IMR-90 (cell line): Measurements from ENCODE around the gene SH2B2. TPM values are rescaled to one million over a fixed set of nuclear protein-coding genes. Genes with fewer than 3 reads are reported as not detected.

ENCODE experiments used
- ATAC-seq: fragments of 200-7000 bp; cut with Tn5 transposase; 2 replicates; pipeline ENCODE4 v1.9.1; 2020; ENCODE audit warnings: low read depth, mild to moderate bottlenecking, moderate library complexity
- BruUV-seq: library from RNA; stranded (reverse); fragments of 400-500 nt; replicated peaks from 2 replicates; lab custom pipeline; 2021; lab: Mats Ljungman, UMichigan
- CTCF ChIA-PET: fragments of 300-600 bp; formaldehyde crosslinking; extraction: SDS; loops from one replicate; lab custom pipeline; 2021; ENCODE audit warnings: antibody characterized with exemption; lab: Yijun Ruan, JAX
- POLR2A ChIA-PET: fragments of 300-600 bp; sonication (Branson Sonifier 250); formaldehyde crosslinking; loops from one replicate; lab custom pipeline; 2022; ENCODE audit warnings: antibody characterized with exemption; ENCODE audit not compliant: unreplicated experiment; lab: Charles Lee
- DNase-seq: peaks from one replicate; pipeline ENCODE4 v3.0.0; 2013
- H2AFZ ChIP-seq: replicated peaks from 2 replicates; pipeline ENCODE3; 2013; ENCODE audit warnings: low read length, mild to moderate bottlenecking; ENCODE audit not compliant: poor library complexity
- H2AK5ac ChIP-seq: 2 replicates; pipeline ENCODE4 v1.6.1; 2013; ENCODE audit warnings: low read depth, low read length, inconsistent platforms
- H2AK9ac ChIP-seq: replicated peaks from 2 replicates; pipeline ENCODE3; 2013; ENCODE audit warnings: mild to moderate bottlenecking, low read depth, low read length, moderate library complexity; ENCODE audit not compliant: poor library complexity
- H2BK120ac ChIP-seq: 2 replicates; pipeline ENCODE4 v1.6.1; 2013; ENCODE audit warnings: low read depth, low read length, inconsistent platforms
- H2BK15ac ChIP-seq: 3 replicates; pipeline ENCODE4 v1.6.1; 2013; ENCODE audit warnings: low read depth, low read length, inconsistent platforms
- H2BK20ac ChIP-seq: 2 replicates; pipeline ENCODE4 v1.6.1; 2013; ENCODE audit warnings: low read depth, mild to moderate bottlenecking, inconsistent platforms, low read length, moderate library complexity
- H2BK5ac ChIP-seq: 2 replicates; pipeline ENCODE4 v1.6.1; 2013; ENCODE audit warnings: mild to moderate bottlenecking, low read depth, low read length, inconsistent platforms; ENCODE audit not compliant: poor library complexity, severe bottlenecking
- H3K14ac ChIP-seq: replicated peaks from 2 replicates; pipeline ENCODE4 v1.6.1; 2013; ENCODE audit warnings: low read depth, low read length, inconsistent platforms
- H3K18ac ChIP-seq: 2 replicates; pipeline ENCODE4 v1.6.1; 2013; ENCODE audit warnings: low read depth, low read length, control low read depth
- H3K23ac ChIP-seq: 2 replicates; pipeline ENCODE4 v1.6.1; 2013; ENCODE audit warnings: low read depth, low read length, inconsistent platforms
- H3K27ac ChIP-seq: 2 replicates; pipeline ENCODE4 v1.5.1; 2013; ENCODE audit warnings: mild to moderate bottlenecking, control low read depth, low read length; ENCODE audit not compliant: insufficient read depth
- H3K27me3 ChIP-seq: 2 replicates; pipeline ENCODE4 v1.6.1; 2013; ENCODE audit warnings: low read length; ENCODE audit not compliant: control insufficient read depth, insufficient read depth
- H3K36me3 ChIP-seq: 2 replicates; pipeline ENCODE4 v1.6.1; 2013; ENCODE audit warnings: low read length, mixed read lengths; ENCODE audit not compliant: control insufficient read depth, insufficient read depth
- H3K4ac ChIP-seq: 2 replicates; pipeline ENCODE4 v1.6.1; 2013; ENCODE audit warnings: low read depth, low read length, inconsistent platforms
- H3K4me1 ChIP-seq: 2 replicates; pipeline ENCODE4 v1.6.1; 2013; ENCODE audit warnings: low read length, mixed read lengths; ENCODE audit not compliant: control insufficient read depth, insufficient read depth
- H3K4me2 ChIP-seq: 2 replicates; pipeline ENCODE4 v1.6.1; 2013; ENCODE audit warnings: low read depth, mild to moderate bottlenecking, control low read depth, low read length, moderate library complexity
- H3K4me3 ChIP-seq: 2 replicates; pipeline ENCODE4 v1.5.1; 2013; ENCODE audit warnings: low read depth, mild to moderate bottlenecking, control low read depth, low read length, moderate library complexity; ENCODE audit not compliant: insufficient read depth
- H3K56ac ChIP-seq: 2 replicates; pipeline ENCODE4 v1.6.1; 2013; ENCODE audit warnings: low read length, inconsistent platforms; ENCODE audit not compliant: insufficient read depth; ENCODE audit errors: extremely low read depth
- H3K79me1 ChIP-seq, 2 experiments: 2 replicates each; pipeline ENCODE4 v1.6.1; 2013; ENCODE audit warnings: low read length in 2 of 2, inconsistent platforms in 1 of 2, low read depth in 1 of 2
- H3K9ac ChIP-seq: 2 replicates; pipeline ENCODE4 v1.6.1; 2013; ENCODE audit warnings: low read depth, low read length, control low read depth
- H3K9me1 ChIP-seq: 2 replicates; pipeline ENCODE4 v1.6.1; 2013; ENCODE audit warnings: low read length, inconsistent platforms; ENCODE audit not compliant: insufficient read depth
- H3K9me3 ChIP-seq: 2 replicates; pipeline ENCODE4 v1.6.1; 2013; ENCODE audit warnings: low read length; ENCODE audit not compliant: control insufficient read depth, insufficient read depth
- H4K20me1 ChIP-seq: 2 replicates; pipeline ENCODE4 v1.6.1; 2013; ENCODE audit warnings: low read length, inconsistent platforms; ENCODE audit not compliant: insufficient read depth
- H4K5ac ChIP-seq: 2 replicates; pipeline ENCODE4 v1.6.1; 2013; ENCODE audit warnings: mild to moderate bottlenecking, low read depth, low read length, control low read depth
- H4K8ac ChIP-seq, 2 experiments: 2 replicates each; pipeline ENCODE4 v1.6.1; 2013; ENCODE audit warnings: low read depth in 2 of 2, low read length in 2 of 2, control low read depth in 1 of 2, inconsistent platforms in 1 of 2
- H4K91ac ChIP-seq: 2 replicates; pipeline ENCODE4 v1.6.1; 2013; ENCODE audit warnings: low read depth, low read length, inconsistent platforms; ENCODE audit not compliant: insufficient read depth
- BHLHE40 ChIP-seq: fragments of 150-350 bp; IDR thresholded peaks from 2 replicates; pipeline ENCODE4 v1.6.1; 2016; ENCODE audit warnings: mild to moderate bottlenecking, low read depth, low read length
- CHD1 ChIP-seq: IDR thresholded peaks from 2 replicates; pipeline ENCODE4 v1.6.1; 2012; ENCODE audit warnings: low read depth, low read length, improper control_type of control experiment
- MAFK ChIP-seq: IDR thresholded peaks from 2 replicates; pipeline ENCODE4 v1.6.1; 2012; ENCODE audit warnings: low read depth, low read length, improper control_type of control experiment
- MXI1 ChIP-seq: IDR thresholded peaks from 2 replicates; pipeline ENCODE4 v1.6.1; 2012; ENCODE audit warnings: low read depth, mild to moderate bottlenecking, low read length, moderate library complexity, borderline replicate concordance
- NFE2L2 ChIP-seq: fragments of 150-350 bp; IDR thresholded peaks from 2 replicates; pipeline ENCODE4 v1.6.1; 2016; ENCODE audit warnings: low read depth, mild to moderate bottlenecking, low read length
- POLR2A ChIP-seq: IDR thresholded peaks from 2 replicates; pipeline ENCODE4 v1.6.1; 2012; ENCODE audit warnings: mild to moderate bottlenecking, low read depth, low read length
- RCOR1 ChIP-seq: IDR thresholded peaks from 2 replicates; pipeline ENCODE4 v1.6.1; 2012; ENCODE audit warnings: mild to moderate bottlenecking, low read length, improper control_type of control experiment; ENCODE audit not compliant: insufficient replicate concordance
- RFX5 ChIP-seq: IDR thresholded peaks from 2 replicates; pipeline ENCODE4 v1.8.0; 2012; ENCODE audit warnings: low read depth, mild to moderate bottlenecking, low read length, moderate library complexity
- SMC3 ChIP-seq: fragments of 150-350 bp; IDR thresholded peaks from 2 replicates; pipeline ENCODE4 v1.6.1; 2016; ENCODE audit warnings: low read depth, mild to moderate bottlenecking, antibody characterized with exemption, low read length, moderate library complexity
- USF2 ChIP-seq: fragments of 150-350 bp; IDR thresholded peaks from 2 replicates; pipeline ENCODE4 v1.6.1; 2017; ENCODE audit warnings: mild to moderate bottlenecking, antibody characterized with exemption, low read length, low read depth
- WGBS, 2 experiments: methylation state at CpG; one replicate each; pipeline versions ENCODE4 v1.1.5 to v1.1.7; 2013; ENCODE audit warnings: missing lambda C conversion rate in 2 of 2; ENCODE audit not compliant: insufficient read length in 1 of 2; ENCODE audit errors: extremely low coverage in 2 of 2; 5-methylcytosine and 5-hydroxymethylcytosine counted together
- dilution Hi-C: fragments of 300-500 bp; cut with HindIII; formaldehyde crosslinking; loops from one replicate; pipeline ENCODE4 v1.14.3; 2018; ENCODE audit warnings: low sequenced_read_pairs; ENCODE audit not compliant: unreplicated experiment
- in situ Hi-C: fragments of 300-500 bp; cut with MboI; formaldehyde crosslinking; loops from 3 replicates; pipeline ENCODE4 v1.14.3; 2019; ENCODE audit warnings: low sequenced_read_pairs, inconsistent platforms, mixed read lengths
- intact Hi-C: fragments of 100-400 bp; cut with micrococcal nuclease; formaldehyde crosslinking; loops from 2 replicates; pipeline ENCODE4 v1.10.0; 2022
- polyA plus RNA-seq, 3 experiments: library from polyadenylated mRNA; depleted of rRNA; stranded (reverse); fragments of >200 nt; gene quantifications; 2 replicates each; pipeline ENCODE4 v1.2.3, GENCODE V29; 2012; ENCODE audit warnings: low replicate concordance in 1 of 3
- total RNA-seq: library from RNA; depleted of rRNA; stranded (reverse); fragments of >200 nt; gene quantifications from 2 replicates; pipeline ENCODE4 v1.2.3, GENCODE V29; 2012

SH2B2 gene
- total and polyA plus RNA-seq, 2 of the 4 experiments (the other 2 are of a cell fraction): 0.36 to 0.99 TPM

- ChIA-PET CTCF (interaction anchor here (0.6 kb wide), 1 partner anchor 25 kb away, joined by 3 read pairs; no protein-coding TSS in a partner anchor), POLR2A (no interaction called here)
- dilution Hi-C loops (no loop called here), in situ Hi-C loops (loop anchor here (10.0 kb wide), 3 partner anchors 425 to 635 kb away; partner anchors contain the start of gene CUX1), intact Hi-C loops (no loop called here)
- Histone ChIP-seq H4K8ac (no peak overlapping the region), H3K56ac (no peak overlapping the region), H2BK5ac (no peak overlapping the region), H3K4me1 (peaks cover 2% of the 10 kb centered on the region; the same call in 1 of the 2 replicates), H3K27ac (no peak overlapping the region), H4K20me1 (no peaks in the 10 kb centered on the region; the same call in 1 of the 2 replicates), H3K4me3 (no peak overlapping the region), H3K23ac (no peak overlapping the region), H2BK20ac (no peak overlapping the region), H2AFZ (no peak overlapping the region), H2AK5ac (no peak overlapping the region), H2BK120ac (no peak overlapping the region), H4K91ac (no peak overlapping the region), H3K14ac (no peak overlapping the region), H3K79me1 (peaks cover 0 to 6% of the 10 kb centered on the region in 2 experiments; a peak in 2 of 4 replicates), H3K18ac (no peak overlapping the region), H3K9me3 (no peaks in the 10 kb centered on the region), H3K4me2 (no peak overlapping the region), H2BK15ac (no peak overlapping the region), H3K9ac (no peak overlapping the region), H3K36me3 (peaks cover 18% of the 10 kb centered on the region), H3K4ac (no peak overlapping the region), H3K9me1 (0 out of 2 replicates have a peak, but pooled peaks cover 4% of the 10 kb centered on the region), H3K27me3 (no peaks in the 10 kb centered on the region), H2AK9ac (no peak overlapping the region), H4K5ac (no peak overlapping the region)
- ATAC-seq (no peak), DNase-seq (no peak)
- BruUV-seq: no TSS peak
- TF ChIP-seq RFX5 (no peak), SMC3 (no peak), MXI1 (no peak), RCOR1 (no peak), MAFK (no peak), CHD1 (no peak), POLR2A (no peak), NFE2L2 (no peak), USF2 (no peak), BHLHE40 (no peak)
- 93% methylated on average over 12 of the region's 35 CpGs; no CpG with 5 or more reads in 1 of the 2 experiments for WGBS, 2 experiments
Observed at GRCh38 chr7:102239206-102239820, 47.4 kb upstream of the SH2B2 start.
